HepG2 (cell line): ENCODE measurements around the gene RPL23. TPM values are rescaled to one million over a fixed set of nuclear protein-coding genes. Genes with fewer than 3 reads are reported as not detected.

Source experiments
- CREBL2 ChIP-seq: sonication (generic); formaldehyde crosslinking; IDR thresholded peaks from 2 replicates; pipeline ENCODE4 v1.8.1; 2023; ENCODE audit warnings: missing genetic modification reagents, mild to moderate bottlenecking, borderline replicate concordance
- MTF2 ChIP-seq: sonication (generic); formaldehyde crosslinking; IDR thresholded peaks from 2 replicates; pipeline ENCODE4 v1.5.0; 2020; ENCODE audit warnings: missing genetic modification reagents, borderline replicate concordance
- PAXIP1 ChIP-seq: sonication (generic); formaldehyde crosslinking; conservative IDR thresholded peaks from 2 replicates; pipeline ENCODE4 v1.4.0; 2020; ENCODE audit warnings: mild to moderate bottlenecking, missing genetic modification reagents, moderate library complexity
- THRA ChIP-seq: sonication (generic); formaldehyde crosslinking; IDR thresholded peaks from 2 replicates; pipeline ENCODE4 v1.4.0; 2020; ENCODE audit warnings: missing genetic modification reagents, borderline replicate concordance
- ZMYM2 ChIP-seq: sonication (generic); formaldehyde crosslinking; IDR thresholded peaks from 2 replicates; pipeline ENCODE4 v1.8.0; 2022; ENCODE audit warnings: mild to moderate bottlenecking, missing genetic modification reagents
- ZNF264 ChIP-seq: sonication (generic); formaldehyde crosslinking; IDR thresholded peaks from 2 replicates; pipeline ENCODE4 v1.4.0; 2020; ENCODE audit warnings: missing genetic modification reagents
- ZNF484 ChIP-seq: sonication (generic); formaldehyde crosslinking; IDR thresholded peaks from 2 replicates; pipeline ENCODE4 v1.5.1; 2020; ENCODE audit warnings: mild to moderate bottlenecking, low read depth, missing genetic modification reagents, borderline replicate concordance
- ZNF687 ChIP-seq: sonication (generic); formaldehyde crosslinking; IDR thresholded peaks from 2 replicates; pipeline ENCODE4 v1.5.1; 2020; ENCODE audit warnings: mild to moderate bottlenecking, missing genetic modification reagents, moderate library complexity
- ZNF704 ChIP-seq: sonication (generic); formaldehyde crosslinking; IDR thresholded peaks from 2 replicates; pipeline ENCODE4 v1.8.1; 2023; ENCODE audit warnings: mild to moderate bottlenecking, inconsistent platforms, moderate library complexity, missing genetic modification reagents, borderline replicate concordance
- ZNF747 ChIP-seq: sonication (generic); formaldehyde crosslinking; IDR thresholded peaks from 2 replicates; pipeline ENCODE4 v1.8.1; 2023; ENCODE audit warnings: missing genetic modification reagents, mild to moderate bottlenecking, borderline replicate concordance
- ZNF749 ChIP-seq: sonication (generic); formaldehyde crosslinking; IDR thresholded peaks from 2 replicates; pipeline ENCODE4 v1.8.0; 2022; ENCODE audit warnings: mild to moderate bottlenecking, missing genetic modification reagents, moderate library complexity, borderline replicate concordance
- polyA plus RNA-seq, 8 experiments: library from polyadenylated mRNA; depleted of rRNA in 3 of 8; stranded (reverse) in 7 of 8; unstranded in 1 of 8; fragments of >200 nt; fragmentation: Illumina TruSeq in 4 of 8; extraction: Trizol in 4 of 8; gene quantifications; 2 replicates each; pipeline versions ENCODE4 v1.2.1 to v1.2.3, GENCODE V29; 2011 to 2016; ENCODE audit warnings: low read depth in 4 of 8, missing spikeins in 1 of 8, mixed read lengths in 1 of 8; ENCODE audit not compliant: insufficient read depth in 1 of 8
- total RNA-seq, 5 experiments: library from RNA; depleted of rRNA; stranded (reverse); fragments of >200 nt; fragmentation: Illumina TruSeq; extraction: Trizol; gene quantifications; 2 replicates each; pipeline ENCODE4 v1.2.3, GENCODE V29; 2016; ENCODE audit warnings: low read depth in 1 of 5

The RPL23 gene
- total and polyA plus RNA-seq, 2 of the 13 experiments (the other 11 are each of a cell fraction or from before 2014, with no cell fraction given), result 2,790 to 4,860 TPM

GRCh38 chr17:38885044-38885727, 31.7 kb upstream of the RPL23 start (continued):
- TF ChIP-seq ZMYM2 (CRISPR knock-in tag) (no peak), MTF2 (CRISPR knock-in tag) (no peak), ZNF264 (CRISPR knock-in tag) (no peak), PAXIP1 (CRISPR knock-in tag) (peak; percentile 61), ZNF749 (no peak), ZNF687 (CRISPR knock-in tag) (peak; percentile 69; the same call in 1 of the 2 replicates), ZNF747 (CRISPR knock-in tag) (no peak), ZNF704 (CRISPR knock-in tag) (no peak), CREBL2 (no peak), ZNF484 (CRISPR knock-in tag) (no peak), THRA (no peak)
